OCI-LY3 (cell line): ENCODE measurements around the gene CAMK1.

Experiments used
- H2AFZ ChIP-seq: fragments of 200-600, 300-600 bp; shearing (Covaris generic); 2 replicates; pipeline ENCODE4 v1.6.0; 2014; ENCODE audit warnings: antibody characterized with exemption, low read depth, low read length
- H3K27ac ChIP-seq: fragments of 200-600, 300-600 bp; sonication (generic); 2 replicates; pipeline ENCODE4 v1.5.1; 2014; ENCODE audit warnings: mild to moderate bottlenecking, low read length, moderate library complexity, mixed read lengths
- H3K27me3 ChIP-seq: fragments of 200-600, 300-600 bp; sonication (generic); 2 replicates; pipeline ENCODE4 v1.6.1; 2014; ENCODE audit warnings: low read depth, low read length, mixed read lengths
- H3K36me3 ChIP-seq: fragments of 200-600, 300-600 bp; sonication (generic); replicated peaks from 2 replicates; pipeline ENCODE3; 2014; ENCODE audit warnings: low read depth, low read length, mixed read lengths
- H3K4me1 ChIP-seq: fragments of 300-600, 200-600 bp; sonication (generic); 2 replicates; pipeline ENCODE4 v1.6.1; 2014; ENCODE audit warnings: low read length, mixed read lengths
- H3K4me2 ChIP-seq: fragments of 200-600, 300-600 bp; sonication (generic); 2 replicates; pipeline ENCODE4 v1.6.1; 2014; ENCODE audit warnings: low read length, mixed read lengths
- H3K4me3 ChIP-seq: fragments of 300-600, 200-600 bp; sonication (generic); 2 replicates; pipeline ENCODE4 v1.5.1; 2014; ENCODE audit warnings: antibody characterized with exemption, mild to moderate bottlenecking, low read length, moderate library complexity
- H3K79me2 ChIP-seq: fragments of 300-600, 200-600 bp; shearing (Covaris generic); 2 replicates; pipeline ENCODE4 v1.6.1; 2014; ENCODE audit warnings: mild to moderate bottlenecking, low read length, mixed read lengths
- H3K9ac ChIP-seq: fragments of 300-600, 200-600 bp; shearing (Covaris generic); 2 replicates; pipeline ENCODE4 v1.6.0; 2014; ENCODE audit warnings: mild to moderate bottlenecking, low read length, moderate library complexity
- H3K9me3 ChIP-seq: fragments of 200-600, 300-600 bp; shearing (Covaris generic); 2 replicates; pipeline ENCODE4 v1.6.1; 2014; ENCODE audit warnings: low read length, mixed read lengths; ENCODE audit not compliant: insufficient read depth
- H4K20me1 ChIP-seq: fragments of 200-600, 300-600 bp; sonication (generic); 2 replicates; pipeline ENCODE4 v1.6.1; 2016; ENCODE audit warnings: low read length, mixed read lengths; ENCODE audit not compliant: insufficient read depth
- EZH2phosphoT487 ChIP-seq: fragments of 200-600 bp; shearing (Covaris generic); IDR thresholded peaks from 2 replicates; pipeline ENCODE4 v1.6.1; 2018; ENCODE audit warnings: antibody characterized with exemption, mixed run types, low read depth
- TF ChIP-seq, protein P1 (sequence below): fragments of 200-600, 300-600 bp; sonication (generic); IDR thresholded peaks from 2 replicates; pipeline ENCODE4 v1.5.1; 2014; ENCODE audit warnings: antibody characterized with exemption, low read length, low read depth

CAMK1 gene

DNA sequence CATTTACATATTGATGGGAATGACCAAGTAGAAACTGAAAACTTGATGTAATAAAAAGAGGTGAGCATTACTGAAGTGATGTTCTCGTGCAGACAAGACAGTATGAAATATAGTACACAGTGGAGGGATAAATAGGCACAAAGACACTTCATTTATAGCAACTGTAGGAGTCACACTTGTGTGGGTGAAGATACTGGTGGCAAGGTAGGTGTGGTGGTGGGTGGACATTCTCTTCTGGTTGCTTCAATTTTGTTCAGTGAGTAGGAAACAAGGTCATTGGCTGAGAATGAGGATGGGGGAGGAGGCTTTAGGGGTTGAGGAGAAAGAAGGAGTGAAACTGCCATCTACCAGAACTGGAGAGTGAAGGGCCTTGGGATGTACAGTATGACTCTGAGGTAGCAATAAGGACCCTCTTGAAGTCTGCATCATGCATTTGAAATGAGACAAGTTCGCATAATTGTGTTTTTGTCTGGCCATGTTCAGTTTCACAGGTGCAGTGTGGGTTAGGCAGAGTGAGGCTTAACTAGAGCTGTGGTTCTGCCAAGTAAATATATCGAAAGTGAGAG is 59.5 kb downstream of the CAMK1 start:
- H3K4me3 ChIP-seq: no peak overlapping the region
- no peak overlapping the region for H3K4me2 ChIP-seq
- no peaks in the 10 kb centered on the region for H3K27me3 ChIP-seq
- H3K79me2 ChIP-seq: no peaks in the 10 kb centered on the region
- H3K36me3 ChIP-seq: no peaks in the 10 kb centered on the region
- H3K9me3 ChIP-seq: no peaks in the 10 kb centered on the region
- TF ChIP-seq EZH2phosphoT487: no peak
- TF ChIP-seq, protein P1, sequence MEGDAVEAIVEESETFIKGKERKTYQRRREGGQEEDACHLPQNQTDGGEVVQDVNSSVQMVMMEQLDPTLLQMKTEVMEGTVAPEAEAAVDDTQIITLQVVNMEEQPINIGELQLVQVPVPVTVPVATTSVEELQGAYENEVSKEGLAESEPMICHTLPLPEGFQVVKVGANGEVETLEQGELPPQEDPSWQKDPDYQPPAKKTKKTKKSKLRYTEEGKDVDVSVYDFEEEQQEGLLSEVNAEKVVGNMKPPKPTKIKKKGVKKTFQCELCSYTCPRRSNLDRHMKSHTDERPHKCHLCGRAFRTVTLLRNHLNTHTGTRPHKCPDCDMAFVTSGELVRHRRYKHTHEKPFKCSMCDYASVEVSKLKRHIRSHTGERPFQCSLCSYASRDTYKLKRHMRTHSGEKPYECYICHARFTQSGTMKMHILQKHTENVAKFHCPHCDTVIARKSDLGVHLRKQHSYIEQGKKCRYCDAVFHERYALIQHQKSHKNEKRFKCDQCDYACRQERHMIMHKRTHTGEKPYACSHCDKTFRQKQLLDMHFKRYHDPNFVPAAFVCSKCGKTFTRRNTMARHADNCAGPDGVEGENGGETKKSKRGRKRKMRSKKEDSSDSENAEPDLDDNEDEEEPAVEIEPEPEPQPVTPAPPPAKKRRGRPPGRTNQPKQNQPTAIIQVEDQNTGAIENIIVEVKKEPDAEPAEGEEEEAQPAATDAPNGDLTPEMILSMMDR: no peak
- H3K27ac ChIP-seq: no peak overlapping the region
- H4K20me1 ChIP-seq: no peaks in the 10 kb centered on the region
- no peaks in the 10 kb centered on the region for H3K4me1 ChIP-seq
- no peak overlapping the region for H2AFZ ChIP-seq
- no peak overlapping the region for H3K9ac ChIP-seq
